K562 treated with DMSO at 1 percent for 4 hours (cell line): Measurements from ENCODE around the gene PSMB9. TPM values are rescaled to one million over a fixed set of nuclear protein-coding genes. Genes with fewer than 3 reads are reported as not detected.

Experiments used
- total RNA-seq: library from RNA; unstranded; fragments of 300-600 nt; gene quantifications from 2 replicates; pipeline ENCODE4 v1.2.3, GENCODE V29; 2022; ENCODE audit not compliant: insufficient read depth

The PSMB9 gene
- total RNA-seq, result 13.7 and 20.4 TPM in 2 replicates

DNA sequence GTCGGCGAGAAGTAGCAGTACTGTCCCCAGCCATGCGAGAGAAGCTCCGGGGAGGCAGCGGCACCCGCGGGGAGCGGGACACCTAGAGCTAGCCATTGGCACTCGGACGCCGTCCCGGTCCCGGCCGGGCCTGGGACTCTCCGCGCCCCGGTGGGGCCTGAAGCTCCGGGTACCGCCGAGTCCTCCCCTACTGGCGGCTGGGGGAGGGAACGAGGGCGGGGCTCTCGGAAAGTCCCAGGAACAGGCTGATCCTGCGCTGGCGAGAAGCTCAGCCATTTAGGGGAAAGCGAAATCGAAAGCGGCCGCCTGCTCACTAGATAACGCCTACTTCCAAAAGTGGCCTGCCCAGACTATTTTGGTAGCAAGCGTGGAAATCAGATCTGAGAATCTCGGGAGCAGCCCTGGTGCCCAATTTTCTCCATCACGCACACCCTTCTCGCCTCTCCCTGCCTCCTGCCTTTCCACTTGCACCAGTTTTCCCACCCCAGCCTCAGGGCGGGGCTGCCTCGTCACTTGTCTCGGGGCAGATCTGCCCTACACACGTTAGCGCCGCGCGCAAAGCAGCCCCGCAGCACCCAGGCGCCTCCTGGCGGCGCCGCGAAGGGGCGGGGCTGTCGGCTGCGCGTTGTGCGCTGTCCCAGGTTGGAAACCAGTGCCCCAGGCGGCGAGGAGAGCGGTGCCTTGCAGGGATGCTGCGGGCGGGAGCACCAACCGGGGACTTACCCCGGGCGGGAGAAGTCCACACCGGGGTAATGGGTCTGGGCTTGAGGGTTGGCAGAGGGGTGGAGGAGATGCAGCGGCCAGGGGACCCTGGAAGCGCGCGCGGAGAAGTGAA, at the start of gene PSMB9, which contains the start of gene TAP1:
Gene PSMB9, plus strand, starts transcription at position 652 of the 835 bp plus-strand sequence. Its CDS starts 38 bp downstream, at position 690.
Gene TAP1, minus strand, starts transcription at position 164 of the 835 bp plus-strand sequence. Its CDS starts 68 bp downstream, at position 96.

DNA sequence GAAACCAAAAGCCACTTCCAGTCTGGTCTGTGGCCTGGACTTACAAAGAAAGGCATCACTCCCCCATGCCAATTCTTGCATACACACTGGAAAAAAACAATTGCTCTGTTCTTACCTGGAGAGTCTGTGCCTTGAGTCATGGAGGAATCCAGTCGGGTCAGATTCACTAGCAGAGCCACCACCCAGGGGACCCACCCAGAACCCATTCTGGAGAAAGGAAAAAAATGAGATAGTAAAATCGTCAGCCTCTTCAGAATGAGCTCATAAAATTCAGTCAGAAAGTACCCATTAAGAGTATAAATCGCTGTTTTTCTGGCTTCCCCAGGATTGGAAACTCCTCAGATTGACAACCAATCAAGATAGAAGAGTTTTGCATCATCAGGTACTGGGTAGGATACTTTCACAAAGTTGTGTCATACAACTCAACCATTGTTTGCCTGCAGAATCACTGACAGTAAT, 37.2 kb upstream of the PSMB9 start, which contains the start of gene HLA-DOB:
Gene HLA-DOB, minus strand, starts transcription at position 257 of the 459 bp plus-strand sequence. Its CDS starts 51 bp downstream, at position 206.

DNA sequence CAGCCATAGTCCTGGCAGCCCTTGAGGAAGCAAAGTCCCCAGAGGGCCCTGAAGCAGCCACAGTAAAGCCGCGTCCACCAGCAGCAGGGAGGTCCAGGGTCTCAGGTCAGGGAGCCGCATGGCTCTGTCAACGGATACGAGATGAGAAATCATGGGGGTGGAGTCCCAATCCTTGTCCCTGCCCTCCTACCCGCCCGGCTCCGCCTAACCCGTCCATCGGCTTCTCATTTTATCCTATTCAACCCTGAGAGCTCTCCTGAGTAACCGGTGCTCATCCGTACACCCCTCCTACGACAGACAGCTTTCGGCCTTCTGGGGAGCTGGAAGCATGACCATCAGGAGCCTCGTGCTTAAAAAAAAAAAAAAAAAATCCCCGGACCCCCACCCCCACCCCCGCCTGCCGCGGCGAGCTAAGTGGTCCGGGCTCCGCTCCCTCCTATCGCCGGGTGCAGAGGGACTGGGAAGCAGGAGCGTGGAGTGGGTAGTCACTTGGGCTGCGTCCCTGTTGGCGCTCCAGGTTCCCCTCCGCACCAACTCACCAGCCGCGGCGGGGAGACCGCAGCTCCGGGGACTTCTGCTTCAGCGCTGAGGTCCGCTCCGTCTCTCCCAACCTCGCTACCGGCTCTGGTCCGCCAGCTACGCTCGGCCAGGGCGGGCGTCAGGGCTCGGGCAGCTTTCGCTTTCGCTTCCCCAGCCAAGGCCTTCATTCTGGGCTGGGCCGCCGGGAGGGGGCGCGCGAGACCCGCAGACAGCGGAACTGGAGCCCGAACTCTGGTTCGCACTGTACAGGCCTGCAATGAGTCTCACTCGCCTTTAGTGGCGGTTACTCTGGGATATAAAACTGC, 15.7 kb upstream of the PSMB9 start, which contains the start of gene TAP2:
Gene TAP2, minus strand, starts transcription at position 626 of the 845 bp plus-strand sequence. Its CDS starts 506 bp downstream, at position 120.

DNA sequence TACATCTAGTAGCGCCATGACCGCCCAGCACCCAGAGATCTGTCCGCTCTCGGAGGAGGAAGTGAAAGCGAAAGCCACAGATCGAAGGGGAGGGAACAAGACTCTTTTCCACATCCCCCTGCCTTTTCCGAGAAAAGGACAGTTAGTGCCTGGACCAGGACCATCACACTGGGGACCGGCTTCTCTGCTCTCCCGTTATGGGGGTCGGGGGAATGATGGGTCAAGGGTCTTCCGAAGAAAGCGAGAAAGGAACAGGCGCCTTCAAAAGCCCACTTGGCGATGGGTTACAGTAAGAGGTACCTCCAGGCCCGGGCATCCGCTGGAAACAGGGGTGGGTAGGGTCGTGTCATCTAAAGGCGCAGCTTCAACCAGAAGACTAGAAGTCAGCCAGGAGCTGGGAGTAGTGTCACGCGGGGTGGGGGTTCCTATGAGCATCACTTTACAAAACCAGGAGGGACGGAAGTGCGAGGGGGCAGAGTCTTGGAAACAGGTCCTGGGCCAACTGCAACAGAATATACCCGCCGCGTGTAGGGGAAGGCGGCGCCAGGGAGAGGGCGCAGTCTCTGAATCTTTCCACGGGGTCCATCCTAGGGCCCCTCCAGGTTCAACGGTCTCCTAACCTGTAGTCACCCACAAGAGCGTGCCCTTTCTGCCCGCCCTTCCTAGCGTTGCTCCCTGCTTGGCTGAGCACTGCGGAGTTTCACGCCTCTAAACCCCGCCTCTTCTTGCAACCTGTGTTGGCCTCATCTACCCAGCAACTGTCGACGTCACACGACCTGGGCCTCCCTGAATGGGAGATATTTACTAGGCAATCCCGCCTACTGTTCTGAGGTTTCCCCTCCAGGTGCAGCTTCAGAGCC, 9.8 kb upstream of the PSMB9 start, which contains the start of gene PSMB8:
Gene PSMB8, minus strand, starts transcription at position 69 of the 860 bp plus-strand sequence. Its CDS starts 51 bp downstream, at position 18.

Other genes with a start within 250 kb of the PSMB9 start
- gene HLA-DQA1, start 216.8 kb upstream of the PSMB9 start, total RNA-seq, result not detected in 2 replicates
- gene HLA-DQB1, start 187.5 kb upstream of the PSMB9 start, total RNA-seq, result not detected in 2 replicates
- gene HLA-DQA2, start 112.8 kb upstream of the PSMB9 start, total RNA-seq, result not detected in 2 replicates
- gene HLA-DQB2, start 90.7 kb upstream of the PSMB9 start, total RNA-seq, result not detected in 2 replicates
- gene HLA-DOB, start 37.2 kb upstream of the PSMB9 start, total RNA-seq, result 0.65 TPM in 1 of 2 replicates, not detected in the other
- 16.1 and 28.3 TPM in 2 replicates for gene TAP2, start 15.5 kb upstream of the PSMB9 start, total RNA-seq
- 18.0 and 21.9 TPM in 2 replicates for gene PSMB8, start 10.1 kb upstream of the PSMB9 start, total RNA-seq
- gene TAP1, start 488 bp upstream of the PSMB9 start, total RNA-seq, result 13.9 and 16.3 TPM in 2 replicates
- gene HLA-DMB, start 86.8 kb downstream of the PSMB9 start, total RNA-seq, result not detected in 2 replicates
- gene HLA-DMA, start 98.9 kb downstream of the PSMB9 start, total RNA-seq, result 0.75 TPM in 1 of 2 replicates, not detected in the other
- gene BRD2, start 114.4 kb downstream of the PSMB9 start, total RNA-seq, result 180 and 276 TPM in 2 replicates
- not detected in 2 replicates for gene HLA-DOA, start 155.4 kb downstream of the PSMB9 start, total RNA-seq
- gene HLA-DPA1, start 219.5 kb downstream of the PSMB9 start, total RNA-seq, result not detected in 2 replicates
- not detected in 2 replicates for gene HLA-DPB1, start 221.8 kb downstream of the PSMB9 start, total RNA-seq